Hematopoietic multipotent progenitor cell (in vitro differentiated cells): ENCODE results near the gene STK38. TPM values are rescaled to one million over a fixed set of nuclear protein-coding genes. Genes with fewer than 3 reads are reported as not detected.
"Not testable (repeated sequence)": the region's sequence is repeated elsewhere in the genome, so short reads cannot be mapped to it uniquely, and the experiment has no call there.

Experiments
- DNase-seq, 3 donors: peaks; one replicate each; pipeline ENCODE4 v3.0.0-alpha.2; 2011 to 2015; ENCODE audit warnings: low read depth in 2 of 3, low spot score in 2 of 3
- total RNA-seq: library from RNA; depleted of rRNA; stranded (reverse); fragments of >200 nt; gene quantifications from one replicate; pipeline ENCODE4 v1.2.3, GENCODE V29; 2012

The STK38 gene
- 13.5 TPM for total RNA-seq

GRCh38 chr6:36546920-36547645 lies at the start of gene STK38:
TSS of gene STK38 (minus strand) at chr6:36547479. CDS start at chr6:36540202, 7,277 bp downstream.
- peak; percentile 89 to 95 (median 93) for DNase-seq

GRCh38 chr6:36596356-36596755 lies 49.1 kb upstream of the STK38 start:
- DNase-seq = no peak

- DNase-seq = peak in 1 of 3 donors; percentile 31
These were observed 47.8 kb upstream of the STK38 start for GRCh38 chr6:36594816-36595643.

GRCh38 chr6:36594029-36594815 lies 46.9 kb upstream of the STK38 start, which contains the start of gene SRSF3:
TSS of gene SRSF3 (plus strand) at chr6:36594362. CDS start at chr6:36596763, 2,401 bp downstream.
- DNase-seq = peak; percentile 93 to 98 (median 98)

- DNase-seq = peak in 2 of 3 donors; percentile 73 to 75
These were observed 46.3 kb upstream of the STK38 start for GRCh38 chr6:36593569-36594028.

GRCh38 chr6:36592221-36592655 lies 45.0 kb upstream of the STK38 start:
- peak in 1 of 3 donors; percentile 48 for DNase-seq

GRCh38 chr6:36590237-36590636 lies 43.0 kb upstream of the STK38 start:
- DNase-seq = no peak

- not testable (repeated sequence) for DNase-seq
These were observed 41.7 kb upstream of the STK38 start for GRCh38 chr6:36589025-36589400.

- DNase-seq = no peak
These were observed 39.3 kb upstream of the STK38 start for GRCh38 chr6:36586606-36587005.

GRCh38 chr6:36581716-36582115 lies 34.4 kb upstream of the STK38 start:
- DNase-seq = no peak

- DNase-seq = no peak
These were observed 32.9 kb upstream of the STK38 start for GRCh38 chr6:36580184-36580526.

GRCh38 chr6:36578431-36578830 lies 31.2 kb upstream of the STK38 start:
- DNase-seq = no peak

- DNase-seq = no peak
These were observed 30.8 kb upstream of the STK38 start for GRCh38 chr6:36578030-36578429.

GRCh38 chr6:36577301-36577700 lies 30.0 kb upstream of the STK38 start:
- DNase-seq = no peak

GRCh38 chr6:36576578-36576977 lies 29.3 kb upstream of the STK38 start:
- DNase-seq = no peak

GRCh38 chr6:36574679-36575078 lies 27.4 kb upstream of the STK38 start:
- DNase-seq = no peak

GRCh38 chr6:36572353-36573311 lies 25.4 kb upstream of the STK38 start:
- not testable (repeated sequence) for DNase-seq

GRCh38 chr6:36571122-36572043 lies 24.1 kb upstream of the STK38 start:
- DNase-seq = no peak

- no peak for DNase-seq
These were observed 23.0 kb upstream of the STK38 start for GRCh38 chr6:36570264-36570663.
